ENCODE data around the gene TRPC4AP.

DNA sequence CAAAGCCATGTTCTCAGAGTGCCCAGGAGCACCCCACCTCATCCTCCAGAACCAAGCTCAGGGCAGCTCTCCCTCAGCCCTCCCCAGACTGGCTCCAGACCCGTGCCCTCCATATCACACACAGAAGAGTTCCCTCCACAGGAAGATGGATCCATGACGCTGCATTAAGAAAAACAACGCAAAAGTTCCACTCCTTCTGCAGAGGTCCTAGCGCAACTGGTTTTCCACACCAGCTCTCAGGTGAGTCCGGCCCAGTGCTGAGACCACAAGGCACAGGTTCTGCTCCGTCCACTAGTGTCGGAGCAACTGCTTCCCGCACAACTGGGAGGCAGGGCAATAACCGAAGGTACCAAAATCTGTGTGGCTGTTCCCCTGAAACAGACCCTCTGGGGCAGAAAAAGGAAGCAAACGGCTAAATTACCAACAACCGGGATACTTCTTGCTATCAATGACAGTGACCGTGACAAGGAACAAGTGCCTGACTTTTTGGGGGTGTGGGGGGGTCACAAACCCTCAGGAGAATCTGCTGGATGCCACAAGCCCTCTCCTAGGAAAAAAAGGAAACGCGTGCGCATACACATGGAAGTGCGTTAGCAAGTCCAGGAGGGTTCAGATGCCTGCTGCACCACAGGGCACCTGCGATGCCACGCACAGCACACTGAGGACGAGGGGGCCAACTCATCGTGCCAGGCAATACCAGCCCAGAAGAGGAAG is 87.7 kb downstream of the TRPC4AP start:
- TF ChIP-seq, protein P1, sequence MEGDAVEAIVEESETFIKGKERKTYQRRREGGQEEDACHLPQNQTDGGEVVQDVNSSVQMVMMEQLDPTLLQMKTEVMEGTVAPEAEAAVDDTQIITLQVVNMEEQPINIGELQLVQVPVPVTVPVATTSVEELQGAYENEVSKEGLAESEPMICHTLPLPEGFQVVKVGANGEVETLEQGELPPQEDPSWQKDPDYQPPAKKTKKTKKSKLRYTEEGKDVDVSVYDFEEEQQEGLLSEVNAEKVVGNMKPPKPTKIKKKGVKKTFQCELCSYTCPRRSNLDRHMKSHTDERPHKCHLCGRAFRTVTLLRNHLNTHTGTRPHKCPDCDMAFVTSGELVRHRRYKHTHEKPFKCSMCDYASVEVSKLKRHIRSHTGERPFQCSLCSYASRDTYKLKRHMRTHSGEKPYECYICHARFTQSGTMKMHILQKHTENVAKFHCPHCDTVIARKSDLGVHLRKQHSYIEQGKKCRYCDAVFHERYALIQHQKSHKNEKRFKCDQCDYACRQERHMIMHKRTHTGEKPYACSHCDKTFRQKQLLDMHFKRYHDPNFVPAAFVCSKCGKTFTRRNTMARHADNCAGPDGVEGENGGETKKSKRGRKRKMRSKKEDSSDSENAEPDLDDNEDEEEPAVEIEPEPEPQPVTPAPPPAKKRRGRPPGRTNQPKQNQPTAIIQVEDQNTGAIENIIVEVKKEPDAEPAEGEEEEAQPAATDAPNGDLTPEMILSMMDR (IDR thresholded peaks at IDR 0.05): no peak
- TF ChIP-seq POLR2A (IDR thresholded peaks at IDR 0.05) (no peak), POLR2AphosphoS5 (IDR thresholded peaks at IDR 0.05; ENCODE audit: insufficient read depth in 1 of 2, low read depth in 1 of 2) (no peak)
